Breast epithelium (tissue), 4 donors: Measurements from ENCODE around the gene RALGDS. TPM values are rescaled to one million over a fixed set of nuclear protein-coding genes. Genes with fewer than 3 reads are reported as not detected.

Experiments used
- DNase-seq, 2 donors: peaks; one replicate each; pipeline ENCODE4 v3.0.0-alpha.2; 2019; ENCODE audit warnings: low spot score in 2 of 2
- H3K27ac ChIP-seq, 2 donors: fragments of 200-600 bp; sonication (generic) in 1 of 2; one replicate each; pipeline ENCODE4 v1.5.1; 2016 to 2019; ENCODE audit warnings: mild to moderate bottlenecking in 1 of 2
- H3K27me3 ChIP-seq, 2 donors: fragments of 200-600 bp; sonication (generic) in 1 of 2; one replicate each; pipeline versions ENCODE4 v1.5.1 to v1.6.0; 2017 to 2019; ENCODE audit warnings: control low read depth in 1 of 2, mild to moderate bottlenecking in 1 of 2
- H3K36me3 ChIP-seq: fragments of 200-600 bp; one replicate; pipeline ENCODE4 v1.5.1; 2019
- H3K4me1 ChIP-seq, 2 donors: fragments of 200-600 bp; sonication (generic); one replicate each; pipeline ENCODE4 v1.5.1; 2016 to 2019; ENCODE audit warnings: control low read depth in 1 of 2
- H3K4me3 ChIP-seq, 3 donors: fragments of 200-600 bp; sonication (generic); 1 replicate in 2 of 3; 2 replicates in 1 of 3; pipeline ENCODE4 v1.5.1; 2016 to 2019; ENCODE audit warnings: mild to moderate bottlenecking in 3 of 3, moderate library complexity in 2 of 3
- H3K9me3 ChIP-seq, 2 donors: fragments of 200-600 bp; sonication (generic) in 1 of 2; one replicate each; pipeline ENCODE4 v1.5.1; 2016 to 2019; ENCODE audit warnings: control low read depth in 1 of 2
- POLR2A ChIP-seq: fragments of 450-650 bp; IDR thresholded peaks from one replicate; pipeline ENCODE4 v1.6.1; 2016; ENCODE audit warnings: antibody characterized with exemption, mild to moderate bottlenecking, moderate library complexity
- POLR2AphosphoS5 ChIP-seq, 3 donors: sonication (generic); formaldehyde crosslinking; IDR thresholded peaks; one replicate each; pipeline ENCODE4 v1.6.1; 2017; ENCODE audit warnings: antibody characterized with exemption in 3 of 3
- intact Hi-C: fragments of 100-400 bp; cut with DNase I; formaldehyde crosslinking; loops from one replicate; pipeline ENCODE4 v1.15.1; 2023; ENCODE audit warnings: low total_unique reads
- total RNA-seq, 3 donors: library from RNA; depleted of rRNA; stranded (reverse); fragments of >200 nt; gene quantifications; one replicate each; pipeline ENCODE4 v1.1.0, GENCODE V29; 2016
- TF ChIP-seq, protein P1 (sequence below), 3 donors: fragments of 450-650 bp; IDR thresholded peaks; one replicate each; pipeline ENCODE4 v1.5.1; 2016 to 2017; ENCODE audit warnings: antibody characterized with exemption in 3 of 3, mild to moderate bottlenecking in 3 of 3, moderate library complexity in 3 of 3

RALGDS gene
- total RNA-seq, 3 donors from 2014 or later: 52.0 to 94.1 (median 79.3) TPM

DNA sequence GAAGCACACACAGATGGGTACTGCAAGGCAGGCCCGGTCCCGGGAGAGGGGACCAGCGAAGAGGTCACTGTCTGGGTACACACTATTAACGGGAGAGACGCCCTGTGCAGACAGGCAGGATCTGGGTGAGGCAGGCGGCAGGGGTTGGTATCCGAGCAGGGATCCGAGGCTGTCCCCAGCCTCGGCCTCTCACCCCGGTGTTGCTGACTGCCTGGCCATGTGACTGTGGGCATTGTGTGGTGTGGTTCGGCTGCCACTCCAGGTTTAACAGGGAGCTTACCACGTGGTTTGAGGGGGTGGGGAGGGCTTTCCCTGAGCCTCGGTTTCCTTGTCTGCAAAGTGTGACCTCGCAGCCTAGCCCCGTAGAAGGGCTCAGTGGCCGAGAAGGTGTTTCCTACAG lies 11.1 kb upstream of the RALGDS start:
- Histone ChIP-seq H3K4me3 (no peak overlapping the region), H3K9me3 (no peaks in the 10 kb centered on the region), H3K36me3 (no peaks in the 10 kb centered on the region), H3K27me3 (no peaks in the 10 kb centered on the region), H3K4me1 (peaks cover 48 to 63% of the 10 kb centered on the region in 2 donors), H3K27ac (peak overlapping the region; percentile 54 to 99)
- no peak for DNase-seq
- TF ChIP-seq POLR2A (no peak), POLR2AphosphoS5 (IDR thresholded peaks at IDR 0.05) (no peak)
- TF ChIP-seq, protein P1, sequence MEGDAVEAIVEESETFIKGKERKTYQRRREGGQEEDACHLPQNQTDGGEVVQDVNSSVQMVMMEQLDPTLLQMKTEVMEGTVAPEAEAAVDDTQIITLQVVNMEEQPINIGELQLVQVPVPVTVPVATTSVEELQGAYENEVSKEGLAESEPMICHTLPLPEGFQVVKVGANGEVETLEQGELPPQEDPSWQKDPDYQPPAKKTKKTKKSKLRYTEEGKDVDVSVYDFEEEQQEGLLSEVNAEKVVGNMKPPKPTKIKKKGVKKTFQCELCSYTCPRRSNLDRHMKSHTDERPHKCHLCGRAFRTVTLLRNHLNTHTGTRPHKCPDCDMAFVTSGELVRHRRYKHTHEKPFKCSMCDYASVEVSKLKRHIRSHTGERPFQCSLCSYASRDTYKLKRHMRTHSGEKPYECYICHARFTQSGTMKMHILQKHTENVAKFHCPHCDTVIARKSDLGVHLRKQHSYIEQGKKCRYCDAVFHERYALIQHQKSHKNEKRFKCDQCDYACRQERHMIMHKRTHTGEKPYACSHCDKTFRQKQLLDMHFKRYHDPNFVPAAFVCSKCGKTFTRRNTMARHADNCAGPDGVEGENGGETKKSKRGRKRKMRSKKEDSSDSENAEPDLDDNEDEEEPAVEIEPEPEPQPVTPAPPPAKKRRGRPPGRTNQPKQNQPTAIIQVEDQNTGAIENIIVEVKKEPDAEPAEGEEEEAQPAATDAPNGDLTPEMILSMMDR (IDR thresholded peaks at IDR 0.05): no peak
- intact Hi-C loops: no loop called here

DNA sequence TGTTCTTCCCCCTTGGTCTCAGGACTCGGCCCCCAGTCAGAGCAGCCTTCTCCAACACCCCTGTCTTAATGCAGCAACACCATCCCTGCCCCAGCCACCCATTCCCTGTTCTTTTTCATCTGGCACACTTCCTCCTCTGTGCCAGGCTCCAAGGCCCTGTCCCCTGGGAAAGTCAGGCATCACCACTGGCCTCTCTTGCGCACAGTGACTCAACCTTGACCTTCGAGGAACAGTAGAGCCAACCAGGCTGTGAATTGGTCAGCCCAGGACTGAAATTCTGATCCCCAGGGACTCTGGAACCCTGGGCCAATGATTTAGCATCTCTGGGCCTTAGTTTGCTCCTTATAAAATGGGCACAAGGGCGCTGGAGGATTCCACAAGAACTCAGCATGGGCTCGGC lies 10.5 kb upstream of the RALGDS start:
- Histone ChIP-seq H3K4me1 (peaks cover 51 to 65% of the 10 kb centered on the region in 2 donors), H3K9me3 (no peaks in the 10 kb centered on the region), H3K36me3 (no peaks in the 10 kb centered on the region), H3K27me3 (no peaks in the 10 kb centered on the region), H3K4me3 (no peak overlapping the region), H3K27ac (peak overlapping the region; percentile 54 to 99)
- DNase-seq: no peak
- intact Hi-C loops: no loop called here
- no peak for TF ChIP-seq POLR2A
- TF ChIP-seq, protein P1 (IDR thresholded peaks at IDR 0.05): no peak
- TF ChIP-seq POLR2AphosphoS5 (IDR thresholded peaks at IDR 0.05): no peak

DNA sequence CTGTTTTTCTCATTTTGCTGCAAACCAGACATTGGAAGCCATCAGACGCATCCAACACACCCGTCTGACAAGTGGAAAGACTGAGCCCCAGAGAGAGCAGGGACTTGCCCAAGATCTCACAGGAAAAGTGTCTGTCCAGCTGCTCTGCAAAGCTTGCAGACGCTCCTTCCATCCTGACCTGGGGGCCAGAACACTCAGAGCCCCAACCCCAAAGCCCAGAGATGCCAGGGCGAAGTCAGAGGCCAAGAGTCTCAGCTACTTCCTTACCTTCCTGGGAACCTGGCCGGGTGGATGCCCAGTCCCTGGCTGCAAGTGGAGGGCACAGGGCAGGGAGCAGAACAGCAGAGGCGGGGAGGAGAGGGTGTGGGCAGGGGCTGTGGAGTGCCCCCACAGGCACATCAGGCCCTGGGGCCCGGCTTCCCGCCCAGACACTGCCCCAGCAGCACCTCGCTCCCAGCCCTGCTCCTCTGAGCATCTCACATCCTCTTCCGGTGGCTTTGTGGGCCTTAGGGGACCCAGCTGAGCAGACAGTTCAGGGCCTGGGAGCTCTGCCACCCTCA lies 9.7 kb upstream of the RALGDS start:
- H3K27ac ChIP-seq: peak overlapping the region; percentile 54 to 99

DNA sequence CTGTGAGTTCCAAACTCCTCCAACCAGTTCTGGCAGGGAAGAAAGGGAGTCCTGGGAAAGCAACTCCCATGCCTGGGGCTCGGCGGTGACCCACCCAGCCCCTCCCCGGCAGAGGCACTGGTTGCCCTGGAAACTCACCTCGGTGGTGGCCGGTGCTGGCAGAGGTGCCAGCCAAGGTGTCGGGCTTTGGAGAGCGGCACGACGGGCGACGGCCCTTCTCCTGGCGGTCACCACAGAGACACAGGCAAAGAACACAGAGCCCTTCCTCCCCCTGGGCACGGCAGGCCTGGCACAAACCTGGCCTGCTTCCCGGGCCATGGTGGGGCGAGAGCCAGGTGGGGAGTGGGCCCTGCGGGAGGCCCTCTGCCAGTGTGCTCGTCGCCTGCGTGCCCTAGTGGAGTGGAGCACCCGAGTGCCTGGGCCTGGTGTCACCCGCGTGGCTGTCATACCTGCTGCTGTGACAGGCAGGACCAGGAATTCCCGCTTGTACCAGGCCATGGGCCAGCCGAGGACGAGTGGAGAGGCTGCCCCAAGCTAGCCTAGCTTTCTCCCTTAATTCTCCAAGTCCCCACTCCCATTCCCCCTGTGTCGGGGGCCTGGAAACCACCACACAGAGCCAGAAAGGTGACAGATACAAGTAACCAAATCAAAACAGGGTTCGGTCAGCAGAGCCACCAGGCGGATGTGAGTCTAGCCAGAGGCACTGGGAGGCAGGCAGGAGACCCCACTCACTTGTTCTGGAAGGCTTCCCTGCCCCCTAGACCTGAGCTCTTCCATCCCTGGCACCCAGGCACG lies 8.2 kb upstream of the RALGDS start:
- no peak for DNase-seq
- H3K27me3 ChIP-seq: no peaks in the 10 kb centered on the region
- H3K4me1 ChIP-seq: peaks cover 43 to 50% of the 10 kb centered on the region in 2 donors
- intact Hi-C loops: no loop called here
- no peaks in the 10 kb centered on the region for H3K9me3 ChIP-seq
- H3K4me3 ChIP-seq: peak overlapping the region in 2 of 3 donors; percentile 5 to 65
- no peaks in the 10 kb centered on the region for H3K36me3 ChIP-seq
- TF ChIP-seq POLR2AphosphoS5 (IDR thresholded peaks at IDR 0.05): peak in 1 of 3 donors; percentile 23
- no peak for TF ChIP-seq POLR2A
- TF ChIP-seq, protein P1 (IDR thresholded peaks at IDR 0.05): peak in 1 of 3 donors; percentile 35
- peak overlapping the region; percentile 95 to 99 for H3K27ac ChIP-seq

More for the DNA sequence above, 9.7 kb upstream of the RALGDS start:
- Histone ChIP-seq H3K36me3 (no peaks in the 10 kb centered on the region), H3K27me3 (no peaks in the 10 kb centered on the region), H3K9me3 (no peaks in the 10 kb centered on the region), H3K4me3 (no peak overlapping the region), H3K4me1 (peaks cover 50 to 62% of the 10 kb centered on the region in 2 donors)
- intact Hi-C loops: no loop called here
- no peak for DNase-seq
- TF ChIP-seq, protein P1 (IDR thresholded peaks at IDR 0.05): no peak
- no peak for TF ChIP-seq POLR2AphosphoS5 (IDR thresholded peaks at IDR 0.05)
- no peak for TF ChIP-seq POLR2A

DNA sequence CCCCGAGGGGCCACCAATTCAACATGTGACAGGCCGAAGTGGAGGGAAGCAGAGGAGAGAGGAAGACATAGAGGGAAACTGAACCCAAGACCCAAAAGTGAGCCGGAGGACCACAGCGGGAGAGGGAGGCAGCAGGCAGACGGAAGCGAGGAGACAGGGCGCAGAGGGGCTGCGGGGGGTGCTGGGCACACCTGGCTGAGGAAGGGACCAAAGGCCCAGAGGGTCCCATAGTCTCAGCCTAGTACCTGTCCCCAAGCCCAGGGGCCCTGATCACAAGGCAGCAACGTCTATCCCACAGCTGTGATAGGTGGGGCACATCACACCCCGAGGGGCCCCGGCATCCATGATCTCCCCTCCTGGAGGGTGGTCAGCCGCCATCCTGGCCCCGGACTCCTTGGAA lies 7.1 kb upstream of the RALGDS start:
- TF ChIP-seq, protein P1 (IDR thresholded peaks at IDR 0.05): no peak
- TF ChIP-seq POLR2AphosphoS5 (IDR thresholded peaks at IDR 0.05) (no peak), POLR2A (no peak)
- Histone ChIP-seq H3K4me1 (peaks cover 33 to 42% of the 10 kb centered on the region in 2 donors), H3K4me3 (peak overlapping the region in 2 of 3 donors; percentile 16 to 65), H3K36me3 (no peaks in the 10 kb centered on the region), H3K27ac (peak overlapping the region; percentile 95 to 99), H3K27me3 (no peaks in the 10 kb centered on the region), H3K9me3 (no peaks in the 10 kb centered on the region)
- intact Hi-C loops: no loop called here
- DNase-seq: no peak
